CD14-positive monocyte (primary cell): ENCODE measurements around the gene NXPE1. TPM values are rescaled to one million over a fixed set of nuclear protein-coding genes. Genes with fewer than 3 reads are reported as not detected.

Experiments
- DNase-seq, 3 donors: peaks; one replicate each; pipeline ENCODE4 v3.0.0-alpha.2; 2011 to 2022
- H2AFZ ChIP-seq: 2 replicates; pipeline ENCODE4 v1.6.0; 2012; ENCODE audit warnings: mild to moderate bottlenecking, low read depth, low read length, inconsistent platforms; ENCODE audit not compliant: insufficient read depth, poor library complexity, severe bottlenecking
- H3K27ac ChIP-seq, 2 donors: 1 replicate in 1 of 2; 2 replicates in 1 of 2; pipeline ENCODE4 v1.5.1; 2012 to 2013; ENCODE audit warnings: low read length in 2 of 2, control low read depth in 1 of 2, inconsistent platforms in 1 of 2, low read depth in 1 of 2, mild to moderate bottlenecking in 1 of 2
- H3K27me3 ChIP-seq, 2 donors: one replicate each; pipeline versions ENCODE4 v1.6.0 to v1.6.1; 2011 to 2013; ENCODE audit warnings: low read length in 2 of 2; ENCODE audit not compliant: control insufficient read depth in 2 of 2, insufficient read depth in 2 of 2
- H3K36me3 ChIP-seq, 2 donors: replicated peaks in 1 of 2; 1 replicate in 1 of 2; 2 replicates in 1 of 2; pipeline versions ENCODE4 v1.5.1 to v1.6.1; 2012 to 2013; ENCODE audit warnings: low read length in 2 of 2, control low read depth in 1 of 2, inconsistent platforms in 1 of 2, mild to moderate bottlenecking in 1 of 2; ENCODE audit not compliant: insufficient read depth in 2 of 2, control insufficient read depth in 1 of 2
- H3K4me1 ChIP-seq, 2 donors: 1 replicate in 1 of 2; 2 replicates in 1 of 2; pipeline versions ENCODE4 v1.5.1 to v1.6.1; 2012 to 2013; ENCODE audit warnings: low read length in 2 of 2, control low read depth in 1 of 2, inconsistent platforms in 1 of 2, mild to moderate bottlenecking in 1 of 2, moderate library complexity in 1 of 2; ENCODE audit not compliant: insufficient read depth in 2 of 2, control insufficient read depth in 1 of 2
- H3K4me2 ChIP-seq: replicated peaks from 2 replicates; pipeline ENCODE3; 2012; ENCODE audit warnings: low read length, moderate library complexity, mild to moderate bottlenecking; ENCODE audit not compliant: poor library complexity, severe bottlenecking; ENCODE audit errors: extremely low read depth
- H3K4me3 ChIP-seq, 3 experiments: fragments of 200-600 bp in 1 of 3; sonication (generic) in 1 of 3; replicated peaks in 1 of 3; 1 replicate in 2 of 3; 2 replicates in 1 of 3; pipeline ENCODE4 v1.5.1; 2011 to 2013; ENCODE audit warnings: low read length in 3 of 3, mild to moderate bottlenecking in 3 of 3, control low read depth in 2 of 3, low read depth in 2 of 3, inconsistent platforms in 1 of 3, moderate library complexity in 1 of 3
- H3K79me2 ChIP-seq: 2 replicates; pipeline ENCODE4 v1.6.0; 2012; ENCODE audit warnings: mild to moderate bottlenecking, control low read depth, inconsistent platforms, low read length, moderate library complexity; ENCODE audit not compliant: insufficient read depth
- H3K9ac ChIP-seq: 2 replicates; pipeline ENCODE4 v1.6.0; 2017; ENCODE audit warnings: low read length, mild to moderate bottlenecking; ENCODE audit not compliant: insufficient read depth, poor library complexity, severe bottlenecking
- H3K9me3 ChIP-seq, 2 donors: replicated peaks in 1 of 2; 1 replicate in 1 of 2; 2 replicates in 1 of 2; pipeline versions ENCODE4 v1.5.1 to v1.6.1; 2012 to 2013; ENCODE audit warnings: low read length in 2 of 2, control low read depth in 1 of 2; ENCODE audit not compliant: control insufficient read depth in 1 of 2, insufficient read depth in 1 of 2
- H4K20me1 ChIP-seq: 2 replicates; pipeline ENCODE4 v1.6.0; 2012; ENCODE audit warnings: mild to moderate bottlenecking, low read length, control low read depth, moderate library complexity; ENCODE audit not compliant: insufficient read depth
- H3K27ac Mint-ChIP-seq, 7 donors: one replicate each; pipeline ENCODE4 v1.8.0; 2020; ENCODE audit warnings: mild to moderate bottlenecking in 7 of 7, mixed read lengths in 7 of 7, moderate library complexity in 6 of 7, inconsistent platforms in 2 of 7
- H3K27me3 Mint-ChIP-seq, 3 donors: one replicate each; pipeline ENCODE4 v1.8.0; 2021 to 2022; ENCODE audit warnings: low read depth in 3 of 3, mild to moderate bottlenecking in 3 of 3, mixed read lengths in 3 of 3, moderate library complexity in 3 of 3, inconsistent platforms in 1 of 3
- H3K36me3 Mint-ChIP-seq, 2 donors: one replicate each; pipeline ENCODE4 v1.8.0; 2020; ENCODE audit warnings: mixed read lengths in 2 of 2, inconsistent platforms in 1 of 2, mild to moderate bottlenecking in 1 of 2
- H3K4me1 Mint-ChIP-seq: one replicate; pipeline ENCODE4 v1.8.0; 2020; ENCODE audit warnings: mild to moderate bottlenecking, mixed read lengths
- H3K4me3 Mint-ChIP-seq, 2 donors: one replicate each; pipeline ENCODE4 v1.8.0; 2020; ENCODE audit warnings: mild to moderate bottlenecking in 2 of 2, mixed read lengths in 2 of 2, moderate library complexity in 1 of 2
- H3K9me3 Mint-ChIP-seq, 7 donors: one replicate each; pipeline ENCODE4 v1.8.0; 2020 to 2022; ENCODE audit warnings: mixed read lengths in 7 of 7, mild to moderate bottlenecking in 6 of 7, moderate library complexity in 6 of 7, inconsistent platforms in 2 of 7
- whole genome bisulfite sequencing: methylation state at CpG from one replicate; pipeline ENCODE4 v1.1.5; 2013; ENCODE audit warnings: missing lambda C conversion rate; ENCODE audit not compliant: insufficient coverage; 5-methylcytosine and 5-hydroxymethylcytosine counted together
- intact Hi-C, 2 donors: fragments of 100-400 bp; cut with micrococcal nuclease; formaldehyde crosslinking; loops; one replicate each; pipeline versions ENCODE4 v1.15.0 to v1.15.1; 2023
- polyA plus RNA-seq, 3 donors: library from polyadenylated mRNA; depleted of rRNA in 1 of 3; unstranded in 2 of 3; stranded (reverse) in 1 of 3; fragments of 300-500 nt in 2 of 3; fragments of >200 nt in 1 of 3; fragmentation: Illumina TruSeq in 2 of 3; gene quantifications; 1 replicate in 2 of 3; 2 replicates in 1 of 3; pipeline ENCODE4 v1.2.3, GENCODE V29; 2012 to 2021
- TF ChIP-seq, protein P1 (sequence below): fragments of 200-600 bp; IDR thresholded peaks from one replicate; pipeline ENCODE4 v1.8.0; 2022; ENCODE audit warnings: antibody characterized with exemption, mild to moderate bottlenecking

Gene NXPE1
- polyA plus RNA-seq, 3 donors, result not detected

DNA sequence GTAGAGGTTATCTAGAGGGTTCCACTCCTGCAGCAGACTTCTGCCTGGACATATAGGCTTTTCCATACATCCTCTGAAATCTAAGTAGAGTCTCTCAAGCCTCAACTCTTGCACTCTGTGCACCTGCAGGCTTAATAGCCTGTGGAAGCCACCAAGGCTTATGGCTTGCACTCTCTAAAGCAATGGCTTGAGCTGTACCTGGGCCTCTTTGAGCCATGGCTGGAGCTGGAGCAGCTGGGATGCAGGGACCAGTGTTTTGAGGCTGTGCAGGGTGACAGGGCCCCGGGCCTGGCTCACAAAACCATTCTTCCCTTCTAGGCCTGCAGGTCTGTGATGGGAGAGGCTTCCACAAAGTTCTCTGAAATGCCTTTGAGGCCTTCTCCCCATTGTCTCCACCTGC lies 38.8 kb upstream of the NXPE1 start:
- Mint-ChIP-seq H3K27me3 (no peaks in the 10 kb centered on the region), H3K27ac (peak overlapping the region in 1 of 7 donors; percentile 25), H3K9me3 (peaks cover 0 to 6% (median 2%) of the 10 kb centered on the region in 7 donors), H3K4me3 (no peak overlapping the region), H3K4me1 (no peaks in the 10 kb centered on the region), H3K36me3 (no peaks in the 10 kb centered on the region)
- H3K27ac ChIP-seq, result no peak overlapping the region
- H2AFZ ChIP-seq, result no peak overlapping the region
- WGBS, result no CpG with 5 or more reads among the region's 1 CpG
- H4K20me1 ChIP-seq, result no peaks in the 10 kb centered on the region
- no peaks in the 10 kb centered on the region for H3K4me1 ChIP-seq
- H3K9ac ChIP-seq, result no peak overlapping the region
- intact Hi-C loops, result no loop called here
- no peaks in the 10 kb centered on the region for H3K79me2 ChIP-seq
- no peak for DNase-seq
- H3K9me3 ChIP-seq, result peaks cover 0 to 6% of the 10 kb centered on the region in 2 donors
- no peaks in the 10 kb centered on the region for H3K27me3 ChIP-seq
- TF ChIP-seq, protein P1, sequence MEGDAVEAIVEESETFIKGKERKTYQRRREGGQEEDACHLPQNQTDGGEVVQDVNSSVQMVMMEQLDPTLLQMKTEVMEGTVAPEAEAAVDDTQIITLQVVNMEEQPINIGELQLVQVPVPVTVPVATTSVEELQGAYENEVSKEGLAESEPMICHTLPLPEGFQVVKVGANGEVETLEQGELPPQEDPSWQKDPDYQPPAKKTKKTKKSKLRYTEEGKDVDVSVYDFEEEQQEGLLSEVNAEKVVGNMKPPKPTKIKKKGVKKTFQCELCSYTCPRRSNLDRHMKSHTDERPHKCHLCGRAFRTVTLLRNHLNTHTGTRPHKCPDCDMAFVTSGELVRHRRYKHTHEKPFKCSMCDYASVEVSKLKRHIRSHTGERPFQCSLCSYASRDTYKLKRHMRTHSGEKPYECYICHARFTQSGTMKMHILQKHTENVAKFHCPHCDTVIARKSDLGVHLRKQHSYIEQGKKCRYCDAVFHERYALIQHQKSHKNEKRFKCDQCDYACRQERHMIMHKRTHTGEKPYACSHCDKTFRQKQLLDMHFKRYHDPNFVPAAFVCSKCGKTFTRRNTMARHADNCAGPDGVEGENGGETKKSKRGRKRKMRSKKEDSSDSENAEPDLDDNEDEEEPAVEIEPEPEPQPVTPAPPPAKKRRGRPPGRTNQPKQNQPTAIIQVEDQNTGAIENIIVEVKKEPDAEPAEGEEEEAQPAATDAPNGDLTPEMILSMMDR, result no peak
- no peaks in the 10 kb centered on the region for H3K36me3 ChIP-seq
- no peak overlapping the region for H3K4me3 ChIP-seq
- H3K4me2 ChIP-seq, result no peak overlapping the region

DNA sequence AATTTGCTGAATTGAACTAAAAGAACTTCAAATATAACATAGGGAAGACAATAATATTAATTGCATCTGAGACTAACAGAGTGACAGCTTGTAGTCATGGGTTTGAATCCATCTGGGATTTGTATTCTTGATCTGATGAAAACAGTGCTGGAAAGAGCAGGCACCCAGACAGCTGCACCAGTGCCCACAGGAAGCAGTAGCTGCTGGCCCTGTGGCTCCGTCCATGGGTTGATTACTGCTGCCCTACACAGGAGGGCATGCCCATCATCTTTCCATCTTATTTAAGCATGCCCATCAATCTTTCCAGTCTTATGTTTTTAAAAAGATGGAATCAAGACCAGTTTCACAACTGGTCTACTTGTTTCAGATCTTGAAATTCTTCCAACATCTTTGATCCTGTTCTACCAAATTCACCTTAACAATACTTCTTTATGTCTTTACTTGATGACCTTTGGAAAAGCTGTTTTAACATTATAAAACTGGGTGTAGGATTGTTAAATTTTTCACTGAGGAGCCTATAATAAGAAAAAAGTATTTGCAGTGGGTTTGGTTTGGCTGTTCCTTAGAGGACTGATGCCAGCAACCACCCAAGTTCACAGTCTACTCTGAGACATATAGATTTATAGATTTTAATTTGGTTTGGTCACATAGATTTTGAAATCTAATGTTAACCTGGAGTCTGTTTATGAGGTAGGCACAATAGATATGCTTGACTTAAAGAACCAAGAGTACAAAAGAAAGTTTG lies 36.7 kb upstream of the NXPE1 start:
- TF ChIP-seq, protein P1, result no peak
- no peaks in the 10 kb centered on the region for H3K27me3 ChIP-seq
- H3K4me2 ChIP-seq, result no peak overlapping the region
- H3K27me3 Mint-ChIP-seq, result no peaks in the 10 kb centered on the region
- no peak overlapping the region for H3K27ac Mint-ChIP-seq
- H3K4me3 Mint-ChIP-seq, result no peak overlapping the region
- no peaks in the 10 kb centered on the region for H3K4me1 ChIP-seq
- H3K9me3 Mint-ChIP-seq, result peaks cover 0 to 1% (median 0%) of the 10 kb centered on the region in 7 donors
- H3K9ac ChIP-seq, result no peak overlapping the region
- no peaks in the 10 kb centered on the region for H3K36me3 Mint-ChIP-seq
- DNase-seq, result no peak
- no peak overlapping the region for H3K4me3 ChIP-seq
- no peak overlapping the region for H2AFZ ChIP-seq
- intact Hi-C loops, result no loop called here
- no peak overlapping the region for H3K27ac ChIP-seq
- H3K79me2 ChIP-seq, result no peaks in the 10 kb centered on the region
- H3K36me3 ChIP-seq, result no peaks in the 10 kb centered on the region
- 100% methylated on average over 1 of the region's 1 CpG for WGBS
- no peaks in the 10 kb centered on the region for H4K20me1 ChIP-seq
- H3K4me1 Mint-ChIP-seq, result no peaks in the 10 kb centered on the region
- H3K9me3 ChIP-seq, result no peaks in the 10 kb centered on the region
